KMS-11 (cell line): ENCODE data around the gene EEF1AKMT1.

Experiments used
- H2AFZ ChIP-seq: fragments of 200-600 bp; sonication (generic); 2 replicates; pipeline ENCODE4 v1.6.1; 2016; ENCODE audit warnings: antibody characterized with exemption, mixed run types, low read depth
- H3K27ac ChIP-seq: fragments of 200-600 bp; sonication (generic); 2 replicates; pipeline ENCODE4 v1.6.1; 2016; ENCODE audit warnings: mild to moderate bottlenecking, mixed run types
- H3K27me3 ChIP-seq: fragments of 200-600 bp; sonication (generic); 2 replicates; pipeline ENCODE4 v1.6.1; 2017; ENCODE audit warnings: mild to moderate bottlenecking, low read depth, mixed run types, moderate library complexity; ENCODE audit not compliant: insufficient read depth
- H3K36me3 ChIP-seq: fragments of 200-600 bp; sonication (generic); 2 replicates; pipeline ENCODE4 v1.6.1; 2017; ENCODE audit warnings: mild to moderate bottlenecking, mixed run types; ENCODE audit not compliant: insufficient read depth
- H3K4me1 ChIP-seq: fragments of 200-600 bp; sonication (generic); 2 replicates; pipeline ENCODE4 v1.6.1; 2016; ENCODE audit warnings: mild to moderate bottlenecking, low read depth, mixed run types; ENCODE audit not compliant: poor library complexity, severe bottlenecking
- H3K4me2 ChIP-seq: fragments of 200-600 bp; sonication (generic); 2 replicates; pipeline ENCODE4 v1.7.0; 2016; ENCODE audit warnings: mild to moderate bottlenecking, mixed run types
- H3K4me3 ChIP-seq: fragments of 200-600 bp; sonication (generic); IDR thresholded peaks from 2 replicates; pipeline ENCODE4 v1.6.1; 2017; ENCODE audit warnings: low read depth, low read length, mixed read lengths; ENCODE audit not compliant: insufficient read depth
- H3K79me2 ChIP-seq: fragments of 200-600 bp; sonication (generic); 2 replicates; pipeline ENCODE4 v1.6.1; 2016; ENCODE audit warnings: low read depth, mixed run types; ENCODE audit not compliant: insufficient read depth
- H3K9ac ChIP-seq: fragments of 200-600 bp; sonication (generic); 2 replicates; pipeline ENCODE4 v1.6.1; 2016; ENCODE audit warnings: mild to moderate bottlenecking, mixed run types
- H4K20me1 ChIP-seq: fragments of 200-600 bp; sonication (generic); 2 replicates; pipeline ENCODE4 v1.6.1; 2016; ENCODE audit warnings: mild to moderate bottlenecking, mixed run types; ENCODE audit not compliant: insufficient read depth
- TF ChIP-seq, protein P1 (sequence below): fragments of 200-600 bp; sonication (generic); conservative IDR thresholded peaks from 2 replicates; pipeline ENCODE4 v1.6.1; 2017; ENCODE audit warnings: low read depth, mild to moderate bottlenecking, antibody characterized with exemption, low read length, moderate library complexity, mixed read lengths

The EEF1AKMT1 gene

DNA sequence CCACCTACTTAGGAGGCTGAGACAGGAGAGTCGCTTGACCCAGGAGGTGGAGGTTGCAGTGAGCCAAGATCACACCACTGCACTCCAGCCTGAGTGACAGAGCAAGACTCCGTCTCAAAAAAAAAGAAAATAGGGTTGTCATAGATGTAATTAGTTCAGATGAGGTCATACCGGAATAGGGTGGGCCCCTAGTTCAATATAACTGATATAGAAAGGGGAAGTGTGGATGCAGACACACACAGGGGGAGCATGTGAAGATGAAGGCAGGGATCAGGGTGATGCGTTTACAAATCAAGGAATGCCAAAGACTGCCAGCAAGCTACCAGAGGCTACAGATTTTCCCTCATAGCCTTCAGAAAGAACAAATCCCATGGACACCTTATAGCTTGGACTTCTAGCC lies 24.3 kb upstream of the EEF1AKMT1 start:
- H3K27me3 ChIP-seq, result no peaks in the 10 kb centered on the region
- no peak overlapping the region for H3K4me3 ChIP-seq
- TF ChIP-seq, protein P1, sequence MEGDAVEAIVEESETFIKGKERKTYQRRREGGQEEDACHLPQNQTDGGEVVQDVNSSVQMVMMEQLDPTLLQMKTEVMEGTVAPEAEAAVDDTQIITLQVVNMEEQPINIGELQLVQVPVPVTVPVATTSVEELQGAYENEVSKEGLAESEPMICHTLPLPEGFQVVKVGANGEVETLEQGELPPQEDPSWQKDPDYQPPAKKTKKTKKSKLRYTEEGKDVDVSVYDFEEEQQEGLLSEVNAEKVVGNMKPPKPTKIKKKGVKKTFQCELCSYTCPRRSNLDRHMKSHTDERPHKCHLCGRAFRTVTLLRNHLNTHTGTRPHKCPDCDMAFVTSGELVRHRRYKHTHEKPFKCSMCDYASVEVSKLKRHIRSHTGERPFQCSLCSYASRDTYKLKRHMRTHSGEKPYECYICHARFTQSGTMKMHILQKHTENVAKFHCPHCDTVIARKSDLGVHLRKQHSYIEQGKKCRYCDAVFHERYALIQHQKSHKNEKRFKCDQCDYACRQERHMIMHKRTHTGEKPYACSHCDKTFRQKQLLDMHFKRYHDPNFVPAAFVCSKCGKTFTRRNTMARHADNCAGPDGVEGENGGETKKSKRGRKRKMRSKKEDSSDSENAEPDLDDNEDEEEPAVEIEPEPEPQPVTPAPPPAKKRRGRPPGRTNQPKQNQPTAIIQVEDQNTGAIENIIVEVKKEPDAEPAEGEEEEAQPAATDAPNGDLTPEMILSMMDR, result no peak
- no peak overlapping the region for H3K9ac ChIP-seq
- no peaks in the 10 kb centered on the region for H4K20me1 ChIP-seq
- no peaks in the 10 kb centered on the region for H3K79me2 ChIP-seq
- H3K36me3 ChIP-seq, result no peaks in the 10 kb centered on the region
- H3K27ac ChIP-seq, result no peak overlapping the region
- no peak overlapping the region for H3K4me2 ChIP-seq
- H2AFZ ChIP-seq, result no peak overlapping the region
- H3K4me1 ChIP-seq, result no peaks in the 10 kb centered on the region

DNA sequence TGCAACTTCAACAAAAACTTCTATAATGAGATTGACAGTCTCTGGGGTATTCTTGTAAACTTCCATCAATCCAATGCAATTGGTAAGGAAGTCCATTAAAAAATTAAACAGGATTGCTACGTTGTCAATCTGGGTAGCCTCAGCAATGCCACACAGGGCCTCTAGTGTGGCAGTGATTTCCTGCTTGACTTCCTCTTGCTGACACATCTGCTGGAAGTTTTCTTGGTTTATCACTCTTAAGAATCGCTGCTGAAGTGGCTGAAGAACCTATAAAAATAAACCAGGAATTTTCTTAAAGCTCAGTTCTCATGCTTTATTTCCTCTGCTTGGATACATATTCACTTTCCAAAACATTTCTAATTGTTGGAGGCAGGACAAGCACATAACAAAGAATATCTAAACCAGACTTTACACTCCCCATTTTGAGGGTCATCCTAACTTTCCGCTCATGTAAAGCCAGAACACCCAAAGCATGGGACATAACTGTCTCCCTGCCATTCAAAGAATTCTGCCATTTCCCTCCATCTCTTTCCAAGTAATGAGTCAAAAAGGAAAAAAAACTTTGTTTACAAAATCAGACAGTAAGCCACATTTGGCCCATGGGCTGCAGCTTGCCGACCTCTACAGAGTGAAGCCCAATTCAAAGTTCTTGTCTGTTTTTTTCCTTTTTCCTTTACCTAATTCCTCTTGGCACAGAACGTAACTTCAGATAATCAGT lies 23.2 kb upstream of the EEF1AKMT1 start:
- H3K4me2 ChIP-seq, result no peak overlapping the region

DNA sequence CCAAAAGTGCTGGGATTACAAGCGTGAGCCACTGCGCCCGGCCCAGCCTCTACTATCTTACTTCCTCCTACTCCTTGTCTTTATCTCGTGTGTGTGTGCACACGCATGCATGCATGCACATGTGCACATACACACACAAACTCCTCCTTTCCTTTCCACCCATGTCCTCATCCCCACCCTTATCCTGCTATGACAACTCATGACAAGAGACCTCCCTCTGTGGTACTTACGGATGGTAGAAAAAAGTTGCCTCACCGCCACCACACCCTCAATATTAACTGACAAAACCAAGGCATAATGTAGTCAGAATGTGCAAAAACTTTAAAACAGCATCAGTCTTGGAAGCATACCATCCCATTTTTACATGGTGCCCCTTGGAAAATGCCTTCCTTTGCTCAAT lies 15.9 kb upstream of the EEF1AKMT1 start:
- no peak overlapping the region for H3K4me3 ChIP-seq
- H4K20me1 ChIP-seq, result no peaks in the 10 kb centered on the region
- no peak overlapping the region for H3K4me2 ChIP-seq
- no peaks in the 10 kb centered on the region for H3K4me1 ChIP-seq
- H3K9ac ChIP-seq, result no peak overlapping the region
- no peaks in the 10 kb centered on the region for H3K27me3 ChIP-seq
- H3K36me3 ChIP-seq, result no peaks in the 10 kb centered on the region
- no peak overlapping the region for H2AFZ ChIP-seq
- no peaks in the 10 kb centered on the region for H3K79me2 ChIP-seq
- H3K27ac ChIP-seq, result no peak overlapping the region
- TF ChIP-seq, protein P1, result no peak

More for the DNA sequence above, 23.2 kb upstream of the EEF1AKMT1 start:
- Histone ChIP-seq H3K27me3 (no peaks in the 10 kb centered on the region), H4K20me1 (no peaks in the 10 kb centered on the region), H3K9ac (no peak overlapping the region), H3K4me3 (no peak overlapping the region), H3K4me1 (no peaks in the 10 kb centered on the region), H3K27ac (no peak overlapping the region), H3K36me3 (no peaks in the 10 kb centered on the region), H3K79me2 (no peaks in the 10 kb centered on the region), H2AFZ (no peak overlapping the region)
- TF ChIP-seq, protein P1, result no peak

DNA sequence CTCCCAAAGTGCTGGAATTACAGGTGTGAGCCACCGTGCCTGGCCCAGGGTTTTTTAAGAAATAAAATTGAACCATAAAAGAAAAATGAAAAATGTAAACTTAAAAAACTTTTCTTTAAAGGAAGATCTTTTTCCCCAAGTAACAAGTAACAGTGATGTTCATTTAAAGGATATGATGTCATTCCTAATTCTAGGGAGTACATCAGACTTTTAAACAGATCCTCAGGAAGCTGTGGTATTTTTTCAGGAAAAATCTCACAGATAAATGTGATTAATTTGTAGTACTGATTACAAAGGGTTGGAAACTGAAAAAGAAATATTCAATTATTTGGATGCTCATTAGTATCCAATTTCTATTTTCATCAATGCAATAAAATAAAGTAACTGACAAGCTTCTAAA lies 14.6 kb upstream of the EEF1AKMT1 start:
- no peaks in the 10 kb centered on the region for H3K79me2 ChIP-seq
- H3K27me3 ChIP-seq, result no peaks in the 10 kb centered on the region
- no peak overlapping the region for H3K4me3 ChIP-seq
- TF ChIP-seq, protein P1, result no peak
- H3K4me1 ChIP-seq, result peaks cover 11% of the 10 kb centered on the region
- H3K4me2 ChIP-seq, result no peak overlapping the region
- no peaks in the 10 kb centered on the region for H4K20me1 ChIP-seq
- no peak overlapping the region for H2AFZ ChIP-seq
- H3K27ac ChIP-seq, result no peak overlapping the region
- H3K9ac ChIP-seq, result no peak overlapping the region
- no peaks in the 10 kb centered on the region for H3K36me3 ChIP-seq
